Measurements from ENCODE around the gene KCTD10.
"Not testable (repeated sequence)": the region's sequence is repeated elsewhere in the genome, so short reads cannot be mapped to it uniquely, and the experiment has no call there.

The KCTD10 gene

GRCh38 chr12:109493938-109494337 is 16.8 kb upstream of the KCTD10 start:
- no peak for DNase-seq

GRCh38 chr12:109493090-109493489 is 16.0 kb upstream of the KCTD10 start:
- DNase-seq = no peak

DNA sequence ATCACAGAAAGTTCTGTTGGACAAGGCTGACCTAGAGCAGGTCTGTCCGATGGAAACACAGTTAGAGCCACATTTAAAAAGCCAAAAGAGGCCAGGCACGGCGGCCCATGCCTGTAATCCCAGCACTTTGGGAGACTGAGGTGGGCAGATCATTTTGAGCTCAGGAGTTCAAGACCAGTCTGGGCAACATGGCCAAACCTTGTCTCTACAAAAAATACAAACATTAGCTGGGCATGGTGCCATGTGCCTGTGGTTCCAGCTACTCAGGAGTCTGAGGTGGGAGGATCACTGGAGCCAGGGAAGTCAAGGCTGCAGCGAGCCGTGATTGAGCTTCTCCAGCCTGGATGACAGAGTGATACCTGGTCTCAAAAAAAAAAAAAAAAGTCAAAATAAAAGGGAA is 15.3 kb upstream of the KCTD10 start:
- no peak for DNase-seq

DNA sequence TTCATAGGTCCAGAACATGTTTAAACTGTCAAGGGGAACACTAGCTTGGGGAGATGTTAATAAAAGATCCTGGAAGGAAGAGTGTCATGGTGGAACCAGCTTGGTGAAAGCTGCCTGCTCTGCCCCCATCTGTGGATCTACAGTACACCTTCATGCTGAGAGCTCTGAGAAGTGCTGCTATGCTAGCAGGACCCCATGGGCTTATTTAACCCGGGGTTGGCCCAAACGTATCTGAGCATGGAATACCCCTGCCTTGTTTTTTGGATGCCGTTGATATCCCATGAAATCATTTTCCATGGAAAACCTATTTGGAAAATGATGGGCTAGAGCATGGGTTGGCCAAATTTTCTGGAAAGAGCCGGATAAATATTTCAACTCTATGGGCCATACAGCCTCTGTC is 14.6 kb upstream of the KCTD10 start:
- DNase-seq = no peak

DNA sequence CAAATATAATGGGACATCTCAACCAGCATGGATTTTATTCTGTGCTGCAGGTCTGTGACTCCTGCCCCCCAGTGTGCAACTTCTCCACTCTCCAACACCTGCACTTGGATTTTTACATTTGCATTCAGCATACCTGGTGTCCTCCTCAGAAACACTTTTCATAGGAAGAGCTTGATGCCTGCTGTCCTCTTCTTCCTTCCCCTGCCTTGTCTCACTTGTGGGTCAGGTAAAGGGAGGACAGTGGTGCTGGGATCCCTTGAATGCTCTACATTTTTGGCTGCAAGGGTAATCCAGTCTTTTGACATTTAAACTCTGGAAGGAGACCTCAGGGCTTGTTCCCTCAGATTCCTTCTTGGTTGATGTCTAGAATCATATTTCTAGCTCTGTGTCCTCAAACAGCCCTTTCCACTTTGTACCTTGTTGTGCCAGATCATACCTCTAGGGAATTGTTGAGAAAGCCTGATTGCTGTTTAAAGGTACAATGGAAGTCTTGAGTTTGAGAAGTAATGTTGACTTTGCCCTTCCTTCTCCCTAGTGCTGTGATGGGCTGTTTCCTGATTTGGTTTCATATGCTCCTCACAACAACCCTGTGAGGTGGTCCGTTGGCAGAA is 13.0 kb upstream of the KCTD10 start:
- DNase-seq = no peak

- no peak for DNase-seq
These were observed 12.2 kb upstream of the KCTD10 start for GRCh38 chr12:109489016-109489954.

DNA sequence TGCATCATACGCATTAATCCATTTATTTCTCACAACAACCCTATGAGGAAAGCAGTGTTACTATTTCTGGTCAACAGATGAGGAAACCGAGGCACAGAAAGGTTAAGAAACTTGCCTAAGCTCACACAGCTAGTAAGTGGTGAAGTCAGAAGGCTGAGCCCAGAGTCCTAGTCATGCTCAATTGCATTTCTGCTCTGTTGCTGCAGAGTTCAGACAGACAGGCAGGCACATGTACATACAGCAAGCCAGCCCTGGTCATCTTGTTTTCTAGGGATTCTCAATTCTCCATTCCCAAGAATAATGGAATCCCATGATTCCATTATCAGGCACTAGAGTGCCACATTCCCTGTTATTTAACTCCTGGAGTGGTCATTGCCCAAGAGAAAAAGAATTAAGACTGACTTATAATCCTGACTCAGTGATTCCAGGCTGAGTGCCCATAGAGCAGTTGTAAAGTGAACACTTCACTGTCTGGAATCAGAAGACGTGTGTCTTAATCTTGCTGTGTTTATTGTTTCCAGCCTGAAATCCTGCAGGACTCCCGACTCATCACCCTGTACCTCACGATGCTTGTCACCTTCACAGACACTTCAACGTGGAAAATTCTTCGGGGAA is 11.1 kb upstream of the KCTD10 start:
- no peak for DNase-seq

DNA sequence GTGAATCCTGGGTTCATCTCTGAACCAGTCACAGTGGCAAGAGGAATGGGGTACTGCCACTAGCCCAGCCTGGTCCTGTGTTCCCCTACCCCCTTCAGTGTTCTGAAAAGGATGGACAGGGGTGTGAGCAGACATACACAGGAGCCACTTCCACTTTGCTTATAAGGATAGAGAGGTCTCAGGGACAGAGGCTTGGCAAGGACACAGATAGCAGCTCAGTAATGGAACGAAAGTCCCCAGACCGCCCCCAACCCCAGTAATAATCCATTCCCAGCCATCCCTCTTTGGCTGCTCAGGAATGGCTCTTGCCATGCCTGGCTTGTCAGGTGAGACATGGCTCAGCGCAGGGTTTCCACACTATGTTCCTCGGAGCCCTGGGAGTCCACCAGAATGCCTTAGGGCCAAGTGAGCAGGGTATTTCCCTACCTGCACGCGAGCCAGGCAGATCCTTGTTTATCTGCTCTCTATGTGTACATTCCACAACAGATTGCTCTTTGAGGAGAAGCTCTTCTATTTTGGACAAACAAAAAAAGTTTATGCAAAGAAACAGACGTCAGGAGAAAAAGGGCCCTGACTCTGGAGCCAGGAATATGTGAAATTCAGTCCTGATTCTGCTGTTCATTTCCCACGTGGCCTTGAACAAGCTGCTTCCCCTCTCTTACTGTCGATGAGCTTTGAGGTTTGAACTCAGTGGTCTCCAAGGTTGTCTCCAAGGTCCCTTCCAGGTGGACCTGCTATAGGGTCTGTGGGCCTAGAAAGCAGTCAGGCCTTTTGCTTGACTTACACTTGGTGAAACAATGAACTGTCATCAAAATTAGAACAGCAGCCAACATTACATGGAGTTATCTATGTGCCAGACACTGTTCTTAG is 10.3 kb upstream of the KCTD10 start:
- no peak for DNase-seq

DNA sequence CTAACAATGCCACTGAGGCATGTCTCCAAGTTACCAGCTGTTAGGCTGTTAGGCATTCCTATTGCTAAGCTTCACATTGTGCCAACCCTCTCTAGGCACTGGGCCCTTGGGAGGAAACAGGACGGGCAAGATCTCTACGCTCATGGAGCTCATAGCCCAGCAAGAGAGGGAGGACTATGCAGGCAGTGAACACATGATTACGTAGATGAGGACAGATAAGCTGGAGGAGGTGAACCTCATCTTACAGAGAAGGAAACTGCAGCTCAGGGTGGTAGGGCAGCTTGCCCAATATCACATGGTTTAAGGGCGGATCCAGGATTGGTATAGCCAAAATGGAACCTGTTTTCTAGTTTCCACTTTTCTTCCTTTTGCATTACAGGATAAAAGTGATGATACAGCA is 8.1 kb upstream of the KCTD10 start:
- DNase-seq = no peak

- no peak for DNase-seq
These were observed 6.2 kb upstream of the KCTD10 start for GRCh38 chr12:109483346-109483745.

- DNase-seq = no peak
These were observed 5.8 kb upstream of the KCTD10 start for GRCh38 chr12:109482894-109483293.

- DNase-seq = no peak
These were observed 5.4 kb upstream of the KCTD10 start for GRCh38 chr12:109482491-109482890.

- DNase-seq = no peak
These were observed 4.8 kb upstream of the KCTD10 start for GRCh38 chr12:109481863-109482262.

DNA sequence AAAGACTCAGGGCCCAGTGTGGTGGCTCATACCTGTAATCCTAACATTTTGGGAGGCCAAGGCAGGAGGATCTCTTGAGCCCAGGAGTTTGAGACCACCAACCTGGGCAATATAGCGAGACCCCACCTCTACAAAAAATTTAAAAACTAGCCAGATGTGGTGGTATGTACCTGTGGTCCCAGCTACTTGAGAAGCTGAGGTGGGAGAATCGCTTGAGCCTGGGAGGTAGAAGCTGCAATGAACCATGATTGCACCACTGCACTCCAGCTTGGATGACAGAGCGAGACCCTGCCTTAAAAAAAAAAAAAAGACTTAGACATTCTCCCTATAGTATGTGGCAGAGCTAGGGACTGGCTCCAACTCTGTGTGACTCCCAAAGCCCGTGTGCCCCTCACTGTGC is 3.3 kb upstream of the KCTD10 start:
- no peak for DNase-seq

DNA sequence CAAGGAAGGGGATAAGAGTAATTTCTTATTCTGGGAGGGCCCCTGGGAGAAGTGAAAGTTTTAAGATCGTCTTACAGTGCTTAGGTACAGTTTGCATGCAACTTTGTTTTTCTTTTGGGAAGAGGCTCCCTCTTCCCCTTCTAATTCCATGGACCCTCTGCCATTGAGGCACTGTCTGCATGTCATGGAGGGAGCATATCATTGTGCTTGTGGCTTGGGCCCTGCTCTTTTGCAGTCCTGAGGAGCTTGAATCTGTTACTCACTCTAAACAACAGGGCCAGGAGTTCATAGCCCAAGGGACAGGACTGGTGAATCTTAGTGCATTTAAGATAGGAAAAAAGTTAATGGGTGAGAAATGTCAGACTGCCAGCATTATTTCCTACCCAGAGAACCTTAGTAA is 2.7 kb upstream of the KCTD10 start:
- DNase-seq = no peak

DNA sequence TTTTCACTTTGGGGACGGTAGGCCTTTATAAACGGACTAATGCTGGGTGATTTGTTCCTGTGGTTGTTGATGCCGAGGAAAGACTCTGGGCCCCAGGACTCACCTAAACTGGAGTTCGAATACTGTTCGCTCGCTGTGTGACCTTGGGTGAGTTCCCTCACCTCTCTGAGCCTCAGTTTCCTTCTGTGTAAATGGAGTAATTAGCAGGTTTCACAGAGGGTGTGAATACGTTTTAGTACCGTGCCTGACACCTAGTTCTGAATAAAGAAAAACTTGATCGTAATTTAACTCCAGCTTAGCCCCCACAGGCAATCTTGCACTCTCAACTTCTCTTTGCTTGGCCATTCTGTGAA is 839 bp upstream of the KCTD10 start:
- no peak for DNase-seq

DNA sequence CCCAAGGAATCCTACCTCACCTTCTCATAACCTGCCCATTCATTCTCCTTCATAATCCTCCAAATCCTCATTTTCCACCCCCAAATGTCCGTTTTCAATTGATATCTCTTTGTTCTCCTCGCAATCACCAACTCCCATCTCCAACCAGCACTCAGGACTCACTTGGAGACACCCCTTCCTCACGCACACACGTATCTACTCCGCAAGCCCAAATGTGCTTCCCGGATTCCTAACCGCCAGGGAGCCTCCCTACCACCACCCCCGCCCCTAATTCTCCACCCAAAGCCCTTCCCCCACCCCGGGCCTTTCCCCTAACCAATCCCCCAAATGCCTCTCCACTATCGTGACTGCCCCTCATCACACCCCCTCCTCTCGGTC is 304 bp downstream of the KCTD10 start:
- no peak for DNase-seq

GRCh38 chr12:109475993-109476806 is 900 bp downstream of the KCTD10 start:
- DNase-seq = no peak

GRCh38 chr12:109475121-109475520 is 2.0 kb downstream of the KCTD10 start:
- no peak for DNase-seq

GRCh38 chr12:109473526-109474270 is 3.4 kb downstream of the KCTD10 start:
- not testable (repeated sequence) for DNase-seq

DNA sequence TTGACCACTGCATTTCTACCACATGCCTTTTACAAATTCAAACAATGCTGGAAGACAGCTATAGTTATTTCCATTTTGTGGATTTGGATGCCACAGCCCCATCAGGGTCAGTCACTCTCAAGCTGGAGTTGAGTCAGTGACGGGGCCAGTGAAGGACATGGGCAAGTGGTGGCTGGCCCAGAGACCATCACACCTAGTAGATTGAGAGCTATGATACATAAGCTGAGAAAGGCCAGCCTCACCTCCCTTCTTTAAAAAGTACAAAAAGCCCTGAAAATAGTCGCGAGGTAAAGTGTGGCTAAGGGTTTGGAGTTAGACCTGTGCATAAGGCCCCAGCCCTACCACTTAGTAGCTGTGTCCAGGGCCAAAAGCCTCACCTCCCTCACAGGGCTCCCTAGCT is 4.1 kb downstream of the KCTD10 start:
- no peak for DNase-seq

GRCh38 chr12:109469517-109469916 is 7.6 kb downstream of the KCTD10 start:
- DNase-seq = no peak
